Measurements from ENCODE around the gene MMS19. TPM values are rescaled to one million over a fixed set of nuclear protein-coding genes. Genes with fewer than 3 reads are reported as not detected.

MMS19 gene
- total and polyA plus RNA-seq, 10 of the 15 experiments (the other 5 are each of a cell fraction or from before 2014, with no cell fraction given), result 40.2 to 112 (median 69.0) TPM

DNA sequence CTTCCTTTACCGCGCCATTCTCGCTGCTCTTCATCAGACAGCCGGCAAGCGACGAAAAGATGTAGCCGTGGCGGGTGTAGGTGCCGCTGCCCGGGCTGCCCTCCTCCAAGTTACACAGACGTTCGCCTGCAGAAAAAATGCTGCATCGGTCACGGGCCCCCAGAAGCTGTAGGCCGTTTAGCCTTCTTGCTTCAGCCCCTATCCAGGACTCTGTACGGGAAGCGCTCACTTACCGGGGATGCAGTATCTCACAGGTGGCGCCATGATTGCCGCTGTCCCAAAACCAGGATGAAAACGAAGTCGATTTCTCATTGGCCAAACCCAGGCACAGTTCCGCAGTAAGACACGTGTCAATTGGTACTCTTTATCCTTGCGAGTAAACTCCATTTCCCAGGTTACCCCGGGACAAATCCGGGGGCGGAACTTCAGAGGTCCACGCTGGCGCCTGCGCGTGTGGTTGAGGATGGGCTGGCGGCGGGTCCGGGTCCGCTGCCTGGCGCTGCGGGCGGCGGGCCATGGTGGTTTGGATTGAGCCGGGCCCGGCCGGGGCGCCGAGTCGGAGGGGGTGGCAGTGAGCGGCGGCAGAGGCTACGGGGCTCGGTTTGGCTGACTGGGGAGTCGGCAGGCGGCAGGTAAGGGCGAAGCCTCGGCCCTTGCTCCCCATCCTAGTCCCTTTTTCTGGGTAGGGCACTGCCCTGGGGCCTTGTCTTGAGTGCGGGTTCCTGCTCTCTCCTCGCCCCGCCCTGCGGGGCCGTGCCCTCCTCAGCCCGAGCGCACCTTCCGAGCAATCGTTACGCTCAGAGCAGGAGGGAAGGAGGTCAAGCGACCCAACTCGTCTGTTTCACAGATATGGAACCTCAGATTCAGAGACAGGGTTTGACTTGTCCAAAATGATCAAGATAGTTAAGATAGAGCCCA lies 52.2 kb downstream of the MMS19 start, which contains the start of the genes EXOSC1 and ZDHHC16 (continued):
- TF ChIP-seq, protein P1, sequence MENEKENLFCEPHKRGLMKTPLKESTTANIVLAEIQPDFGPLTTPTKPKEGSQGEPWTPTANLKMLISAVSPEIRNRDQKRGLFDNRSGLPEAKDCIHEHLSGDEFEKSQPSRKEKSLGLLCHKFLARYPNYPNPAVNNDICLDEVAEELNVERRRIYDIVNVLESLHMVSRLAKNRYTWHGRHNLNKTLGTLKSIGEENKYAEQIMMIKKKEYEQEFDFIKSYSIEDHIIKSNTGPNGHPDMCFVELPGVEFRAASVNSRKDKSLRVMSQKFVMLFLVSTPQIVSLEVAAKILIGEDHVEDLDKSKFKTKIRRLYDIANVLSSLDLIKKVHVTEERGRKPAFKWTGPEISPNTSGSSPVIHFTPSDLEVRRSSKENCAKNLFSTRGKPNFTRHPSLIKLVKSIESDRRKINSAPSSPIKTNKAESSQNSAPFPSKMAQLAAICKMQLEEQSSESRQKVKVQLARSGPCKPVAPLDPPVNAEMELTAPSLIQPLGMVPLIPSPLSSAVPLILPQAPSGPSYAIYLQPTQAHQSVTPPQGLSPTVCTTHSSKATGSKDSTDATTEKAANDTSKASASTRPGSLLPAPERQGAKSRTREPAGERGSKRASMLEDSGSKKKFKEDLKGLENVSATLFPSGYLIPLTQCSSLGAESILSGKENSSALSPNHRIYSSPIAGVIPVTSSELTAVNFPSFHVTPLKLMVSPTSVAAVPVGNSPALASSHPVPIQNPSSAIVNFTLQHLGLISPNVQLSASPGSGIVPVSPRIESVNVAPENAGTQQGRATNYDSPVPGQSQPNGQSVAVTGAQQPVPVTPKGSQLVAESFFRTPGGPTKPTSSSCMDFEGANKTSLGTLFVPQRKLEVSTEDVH (IDR thresholded peaks at IDR 0.05; ENCODE audit: low read depth, partially characterized antibody), result no peak
- TF ChIP-seq BMI1 (IDR thresholded peaks at IDR 0.05; ENCODE audit: borderline replicate concordance) (no peak), STAT3 (IDR thresholded peaks at IDR 0.05; ENCODE audit: low read depth, low read length) (no peak), ZNF217 (IDR thresholded peaks at IDR 0.05) (no peak), SMAD1 (IDR thresholded peaks at IDR 0.05; ENCODE audit: low read depth, partially characterized antibody) (no peak), RB1 (IDR thresholded peaks at IDR 0.05; ENCODE audit: borderline replicate concordance) (no peak), TCF7 (IDR thresholded peaks at IDR 0.05; ENCODE audit: borderline replicate concordance) (no peak), KAT2A (conservative IDR thresholded peaks at IDR 0.05; ENCODE audit: control insufficient read depth, low read depth, low read length) (no peak), RELA (IDR thresholded peaks at IDR 0.05; ENCODE audit: borderline replicate concordance, partially characterized antibody) (peak; percentile 9), KDM1A (IDR thresholded peaks at IDR 0.05; ENCODE audit: borderline replicate concordance) (no peak)
- TF ChIP-seq, protein P2, sequence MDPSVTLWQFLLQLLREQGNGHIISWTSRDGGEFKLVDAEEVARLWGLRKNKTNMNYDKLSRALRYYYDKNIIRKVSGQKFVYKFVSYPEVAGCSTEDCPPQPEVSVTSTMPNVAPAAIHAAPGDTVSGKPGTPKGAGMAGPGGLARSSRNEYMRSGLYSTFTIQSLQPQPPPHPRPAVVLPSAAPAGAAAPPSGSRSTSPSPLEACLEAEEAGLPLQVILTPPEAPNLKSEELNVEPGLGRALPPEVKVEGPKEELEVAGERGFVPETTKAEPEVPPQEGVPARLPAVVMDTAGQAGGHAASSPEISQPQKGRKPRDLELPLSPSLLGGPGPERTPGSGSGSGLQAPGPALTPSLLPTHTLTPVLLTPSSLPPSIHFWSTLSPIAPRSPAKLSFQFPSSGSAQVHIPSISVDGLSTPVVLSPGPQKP (IDR thresholded peaks at IDR 0.05; ENCODE audit: low read depth, low read length), result 0 out of 2 replicates have a peak, but pooled peaks have one; percentile 43
- TF ChIP-seq, protein P3, sequence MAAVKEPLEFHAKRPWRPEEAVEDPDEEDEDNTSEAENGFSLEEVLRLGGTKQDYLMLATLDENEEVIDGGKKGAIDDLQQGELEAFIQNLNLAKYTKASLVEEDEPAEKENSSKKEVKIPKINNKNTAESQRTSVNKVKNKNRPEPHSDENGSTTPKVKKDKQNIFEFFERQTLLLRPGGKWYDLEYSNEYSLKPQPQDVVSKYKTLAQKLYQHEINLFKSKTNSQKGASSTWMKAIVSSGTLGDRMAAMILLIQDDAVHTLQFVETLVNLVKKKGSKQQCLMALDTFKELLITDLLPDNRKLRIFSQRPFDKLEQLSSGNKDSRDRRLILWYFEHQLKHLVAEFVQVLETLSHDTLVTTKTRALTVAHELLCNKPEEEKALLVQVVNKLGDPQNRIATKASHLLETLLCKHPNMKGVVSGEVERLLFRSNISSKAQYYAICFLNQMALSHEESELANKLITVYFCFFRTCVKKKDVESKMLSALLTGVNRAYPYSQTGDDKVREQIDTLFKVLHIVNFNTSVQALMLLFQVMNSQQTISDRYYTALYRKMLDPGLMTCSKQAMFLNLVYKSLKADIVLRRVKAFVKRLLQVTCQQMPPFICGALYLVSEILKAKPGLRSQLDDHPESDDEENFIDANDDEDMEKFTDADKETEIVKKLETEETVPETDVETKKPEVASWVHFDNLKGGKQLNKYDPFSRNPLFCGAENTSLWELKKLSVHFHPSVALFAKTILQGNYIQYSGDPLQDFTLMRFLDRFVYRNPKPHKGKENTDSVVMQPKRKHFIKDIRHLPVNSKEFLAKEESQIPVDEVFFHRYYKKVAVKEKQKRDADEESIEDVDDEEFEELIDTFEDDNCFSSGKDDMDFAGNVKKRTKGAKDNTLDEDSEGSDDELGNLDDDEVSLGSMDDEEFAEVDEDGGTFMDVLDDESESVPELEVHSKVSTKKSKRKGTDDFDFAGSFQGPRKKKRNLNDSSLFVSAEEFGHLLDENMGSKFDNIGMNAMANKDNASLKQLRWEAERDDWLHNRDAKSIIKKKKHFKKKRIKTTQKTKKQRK (IDR thresholded peaks at IDR 0.05; ENCODE audit: low read depth, low read length), result no peak
- TF ChIP-seq, protein P4, sequence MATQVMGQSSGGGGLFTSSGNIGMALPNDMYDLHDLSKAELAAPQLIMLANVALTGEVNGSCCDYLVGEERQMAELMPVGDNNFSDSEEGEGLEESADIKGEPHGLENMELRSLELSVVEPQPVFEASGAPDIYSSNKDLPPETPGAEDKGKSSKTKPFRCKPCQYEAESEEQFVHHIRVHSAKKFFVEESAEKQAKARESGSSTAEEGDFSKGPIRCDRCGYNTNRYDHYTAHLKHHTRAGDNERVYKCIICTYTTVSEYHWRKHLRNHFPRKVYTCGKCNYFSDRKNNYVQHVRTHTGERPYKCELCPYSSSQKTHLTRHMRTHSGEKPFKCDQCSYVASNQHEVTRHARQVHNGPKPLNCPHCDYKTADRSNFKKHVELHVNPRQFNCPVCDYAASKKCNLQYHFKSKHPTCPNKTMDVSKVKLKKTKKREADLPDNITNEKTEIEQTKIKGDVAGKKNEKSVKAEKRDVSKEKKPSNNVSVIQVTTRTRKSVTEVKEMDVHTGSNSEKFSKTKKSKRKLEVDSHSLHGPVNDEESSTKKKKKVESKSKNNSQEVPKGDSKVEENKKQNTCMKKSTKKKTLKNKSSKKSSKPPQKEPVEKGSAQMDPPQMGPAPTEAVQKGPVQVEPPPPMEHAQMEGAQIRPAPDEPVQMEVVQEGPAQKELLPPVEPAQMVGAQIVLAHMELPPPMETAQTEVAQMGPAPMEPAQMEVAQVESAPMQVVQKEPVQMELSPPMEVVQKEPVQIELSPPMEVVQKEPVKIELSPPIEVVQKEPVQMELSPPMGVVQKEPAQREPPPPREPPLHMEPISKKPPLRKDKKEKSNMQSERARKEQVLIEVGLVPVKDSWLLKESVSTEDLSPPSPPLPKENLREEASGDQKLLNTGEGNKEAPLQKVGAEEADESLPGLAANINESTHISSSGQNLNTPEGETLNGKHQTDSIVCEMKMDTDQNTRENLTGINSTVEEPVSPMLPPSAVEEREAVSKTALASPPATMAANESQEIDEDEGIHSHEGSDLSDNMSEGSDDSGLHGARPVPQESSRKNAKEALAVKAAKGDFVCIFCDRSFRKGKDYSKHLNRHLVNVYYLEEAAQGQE (IDR thresholded peaks at IDR 0.05; ENCODE audit: low read depth, low read length), result peak; percentile 47; the same call in 1 of the 2 replicates
- TF ChIP-seq, protein P5, sequence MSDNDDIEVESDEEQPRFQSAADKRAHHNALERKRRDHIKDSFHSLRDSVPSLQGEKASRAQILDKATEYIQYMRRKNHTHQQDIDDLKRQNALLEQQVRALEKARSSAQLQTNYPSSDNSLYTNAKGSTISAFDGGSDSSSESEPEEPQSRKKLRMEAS (IDR thresholded peaks at IDR 0.05; ENCODE audit: low read depth, low read length), result no peak; the same call in 1 of the 2 replicates
- TF ChIP-seq, protein P6, sequence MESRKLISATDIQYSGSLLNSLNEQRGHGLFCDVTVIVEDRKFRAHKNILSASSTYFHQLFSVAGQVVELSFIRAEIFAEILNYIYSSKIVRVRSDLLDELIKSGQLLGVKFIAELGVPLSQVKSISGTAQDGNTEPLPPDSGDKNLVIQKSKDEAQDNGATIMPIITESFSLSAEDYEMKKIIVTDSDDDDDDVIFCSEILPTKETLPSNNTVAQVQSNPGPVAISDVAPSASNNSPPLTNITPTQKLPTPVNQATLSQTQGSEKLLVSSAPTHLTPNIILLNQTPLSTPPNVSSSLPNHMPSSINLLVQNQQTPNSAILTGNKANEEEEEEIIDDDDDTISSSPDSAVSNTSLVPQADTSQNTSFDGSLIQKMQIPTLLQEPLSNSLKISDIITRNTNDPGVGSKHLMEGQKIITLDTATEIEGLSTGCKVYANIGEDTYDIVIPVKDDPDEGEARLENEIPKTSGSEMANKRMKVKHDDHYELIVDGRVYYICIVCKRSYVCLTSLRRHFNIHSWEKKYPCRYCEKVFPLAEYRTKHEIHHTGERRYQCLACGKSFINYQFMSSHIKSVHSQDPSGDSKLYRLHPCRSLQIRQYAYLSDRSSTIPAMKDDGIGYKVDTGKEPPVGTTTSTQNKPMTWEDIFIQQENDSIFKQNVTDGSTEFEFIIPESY (IDR thresholded peaks at IDR 0.05), result no peak
